Measurements from ENCODE around the gene ADAMTS17.
"Not testable (repeated sequence)": the region's sequence is repeated elsewhere in the genome, so short reads cannot be mapped to it uniquely, and the experiment has no call there.

Gene ADAMTS17

GRCh38 chr15:100340721-100341238 lies 995 bp downstream of the ADAMTS17 start:
- no peak for DNase-seq (ENCODE audit: low spot score)
- no peak for TF ChIP-seq CTCF (IDR thresholded peaks at IDR 0.05; ENCODE audit: borderline replicate concordance, control extremely low read depth, extremely low read depth, insufficient read depth, missing control alignments)
- in situ Hi-C loops (cut with MboI; ENCODE audit: low sequenced_read_pairs, unreplicated experiment): loop anchor here (25.0 kb wide), 1 partner anchor 672 kb away; no protein-coding TSS in a partner anchor

- TF ChIP-seq CTCF (IDR thresholded peaks at IDR 0.05; ENCODE audit: borderline replicate concordance, control extremely low read depth, extremely low read depth, insufficient read depth, missing control alignments): no peak
- in situ Hi-C loops (cut with MboI; ENCODE audit: low sequenced_read_pairs, unreplicated experiment): loop anchor here (25.0 kb wide), 1 partner anchor 672 kb away; no protein-coding TSS in a partner anchor
- DNase-seq (ENCODE audit: low spot score): no peak
These were observed 1.8 kb downstream of the ADAMTS17 start for GRCh38 chr15:100339999-100340398.

- in situ Hi-C loops (cut with MboI; ENCODE audit: low sequenced_read_pairs, unreplicated experiment): loop anchor here (25.0 kb wide), 1 partner anchor 673 kb away; no protein-coding TSS in a partner anchor
- not testable (repeated sequence) for DNase-seq (ENCODE audit: low spot score)
These were observed 2.3 kb downstream of the ADAMTS17 start for GRCh38 chr15:100339451-100339850.

GRCh38 chr15:100338971-100339444 lies 2.8 kb downstream of the ADAMTS17 start:
- no peak for DNase-seq (ENCODE audit: low spot score)
- in situ Hi-C loops (cut with MboI; ENCODE audit: low sequenced_read_pairs, unreplicated experiment): loop anchor here (25.0 kb wide), 1 partner anchor 673 kb away; no protein-coding TSS in a partner anchor
- TF ChIP-seq CTCF (IDR thresholded peaks at IDR 0.05; ENCODE audit: borderline replicate concordance, control extremely low read depth, extremely low read depth, insufficient read depth, missing control alignments): peak; percentile 15

- no peak for DNase-seq (ENCODE audit: low spot score)
- in situ Hi-C loops (cut with MboI; ENCODE audit: low sequenced_read_pairs, unreplicated experiment): loop anchor here (25.0 kb wide), 1 partner anchor 674 kb away; no protein-coding TSS in a partner anchor
- TF ChIP-seq CTCF (IDR thresholded peaks at IDR 0.05; ENCODE audit: borderline replicate concordance, control extremely low read depth, extremely low read depth, insufficient read depth, missing control alignments): no peak
These were observed 3.5 kb downstream of the ADAMTS17 start for GRCh38 chr15:100338247-100338646.

- in situ Hi-C loops (cut with MboI; ENCODE audit: low sequenced_read_pairs, unreplicated experiment): loop anchor here (25.0 kb wide), 1 partner anchor 675 kb away; no protein-coding TSS in a partner anchor
- no peak for DNase-seq (ENCODE audit: low spot score)
- no peak for TF ChIP-seq CTCF (IDR thresholded peaks at IDR 0.05; ENCODE audit: borderline replicate concordance, control extremely low read depth, extremely low read depth, insufficient read depth, missing control alignments)
These were observed 4.4 kb downstream of the ADAMTS17 start for GRCh38 chr15:100337096-100338044.

Data from GM13976 (cell line).